ENCODE results near the gene POM121C.
"Not testable (repeated sequence)": the region's sequence is repeated elsewhere in the genome, so short reads cannot be mapped to it uniquely, and the experiment has no call there.

- TF ChIP-seq, protein P1, sequence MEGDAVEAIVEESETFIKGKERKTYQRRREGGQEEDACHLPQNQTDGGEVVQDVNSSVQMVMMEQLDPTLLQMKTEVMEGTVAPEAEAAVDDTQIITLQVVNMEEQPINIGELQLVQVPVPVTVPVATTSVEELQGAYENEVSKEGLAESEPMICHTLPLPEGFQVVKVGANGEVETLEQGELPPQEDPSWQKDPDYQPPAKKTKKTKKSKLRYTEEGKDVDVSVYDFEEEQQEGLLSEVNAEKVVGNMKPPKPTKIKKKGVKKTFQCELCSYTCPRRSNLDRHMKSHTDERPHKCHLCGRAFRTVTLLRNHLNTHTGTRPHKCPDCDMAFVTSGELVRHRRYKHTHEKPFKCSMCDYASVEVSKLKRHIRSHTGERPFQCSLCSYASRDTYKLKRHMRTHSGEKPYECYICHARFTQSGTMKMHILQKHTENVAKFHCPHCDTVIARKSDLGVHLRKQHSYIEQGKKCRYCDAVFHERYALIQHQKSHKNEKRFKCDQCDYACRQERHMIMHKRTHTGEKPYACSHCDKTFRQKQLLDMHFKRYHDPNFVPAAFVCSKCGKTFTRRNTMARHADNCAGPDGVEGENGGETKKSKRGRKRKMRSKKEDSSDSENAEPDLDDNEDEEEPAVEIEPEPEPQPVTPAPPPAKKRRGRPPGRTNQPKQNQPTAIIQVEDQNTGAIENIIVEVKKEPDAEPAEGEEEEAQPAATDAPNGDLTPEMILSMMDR (conservative IDR thresholded peaks at IDR 0.05): not testable (repeated sequence)
- TF ChIP-seq ZFX (IDR thresholded peaks at IDR 0.05): not testable (repeated sequence)
Measured at GRCh38 chr7:75460541-75460940, 25.6 kb downstream of the POM121C start.
